A673 (cell line): ENCODE results near the gene RAB17.
"Not testable (repeated sequence)": the region's sequence is repeated elsewhere in the genome, so short reads cannot be mapped to it uniquely, and the experiment has no call there.

Experiments
- EZH2 ChIP-seq: fragments of 200-600 bp; sonication (generic); IDR thresholded peaks from 2 replicates; pipeline ENCODE4 v1.6.1; 2017; ENCODE audit warnings: borderline replicate concordance, low read depth, mild to moderate bottlenecking, mixed read lengths, antibody characterized with exemption, low read length; ENCODE audit not compliant: poor library complexity, severe bottlenecking
- TF ChIP-seq, protein P1 (sequence below): fragments of 300-800, 200-600 bp; sonication (generic); conservative IDR thresholded peaks from 2 replicates; pipeline ENCODE4 v1.5.1; 2017; ENCODE audit warnings: low read depth, mild to moderate bottlenecking, antibody characterized with exemption, low read length, moderate library complexity, mixed read lengths

DNA sequence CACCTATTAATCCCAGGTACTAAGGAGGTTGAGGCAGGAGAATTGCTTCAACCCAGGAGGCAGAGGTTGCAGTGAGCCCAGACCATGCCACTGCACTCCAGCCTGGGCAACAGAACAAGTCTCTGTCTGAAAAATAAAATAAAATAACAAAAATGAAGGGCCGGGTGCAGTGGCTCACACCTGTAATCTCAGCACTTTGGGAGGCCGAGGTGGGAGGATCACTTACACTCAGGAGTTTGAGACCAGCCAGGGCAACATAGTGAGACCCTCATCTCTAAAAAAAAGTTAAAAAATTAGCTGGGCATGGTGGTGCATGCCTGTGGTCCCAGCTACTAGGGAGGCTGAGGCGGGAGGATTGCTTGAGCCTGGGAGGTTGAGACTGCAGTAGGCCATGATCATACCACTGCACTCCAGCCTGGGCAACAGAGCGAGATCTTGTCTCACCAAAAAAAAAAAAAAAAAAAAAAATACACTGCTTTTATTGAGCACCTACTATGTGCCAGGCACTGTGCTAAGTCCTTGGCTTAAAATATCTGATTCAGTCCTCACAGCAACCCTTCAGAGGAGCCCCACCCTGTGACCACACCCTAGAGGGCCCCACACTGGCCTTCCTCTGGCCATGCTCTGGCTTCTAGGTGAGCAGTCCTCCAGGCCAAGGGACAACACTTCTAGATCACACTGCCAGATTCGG, 5.4 kb upstream of the RAB17 start:
- TF ChIP-seq, protein P1, sequence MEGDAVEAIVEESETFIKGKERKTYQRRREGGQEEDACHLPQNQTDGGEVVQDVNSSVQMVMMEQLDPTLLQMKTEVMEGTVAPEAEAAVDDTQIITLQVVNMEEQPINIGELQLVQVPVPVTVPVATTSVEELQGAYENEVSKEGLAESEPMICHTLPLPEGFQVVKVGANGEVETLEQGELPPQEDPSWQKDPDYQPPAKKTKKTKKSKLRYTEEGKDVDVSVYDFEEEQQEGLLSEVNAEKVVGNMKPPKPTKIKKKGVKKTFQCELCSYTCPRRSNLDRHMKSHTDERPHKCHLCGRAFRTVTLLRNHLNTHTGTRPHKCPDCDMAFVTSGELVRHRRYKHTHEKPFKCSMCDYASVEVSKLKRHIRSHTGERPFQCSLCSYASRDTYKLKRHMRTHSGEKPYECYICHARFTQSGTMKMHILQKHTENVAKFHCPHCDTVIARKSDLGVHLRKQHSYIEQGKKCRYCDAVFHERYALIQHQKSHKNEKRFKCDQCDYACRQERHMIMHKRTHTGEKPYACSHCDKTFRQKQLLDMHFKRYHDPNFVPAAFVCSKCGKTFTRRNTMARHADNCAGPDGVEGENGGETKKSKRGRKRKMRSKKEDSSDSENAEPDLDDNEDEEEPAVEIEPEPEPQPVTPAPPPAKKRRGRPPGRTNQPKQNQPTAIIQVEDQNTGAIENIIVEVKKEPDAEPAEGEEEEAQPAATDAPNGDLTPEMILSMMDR: not testable (repeated sequence)
- TF ChIP-seq EZH2: not testable (repeated sequence)
